GM19468 (cell line): ENCODE measurements around the gene SHISAL1.

Experiments
- ATAC-seq: cut with Tn5 transposase; IDR thresholded peaks from one replicate; pipeline ENCODE4 v1.9.1; 2021; ENCODE audit warnings: mild to moderate bottlenecking, moderate library complexity, moderate number of reproducible peaks; ENCODE audit not compliant: unreplicated experiment; ENCODE audit errors: extremely low read depth

Gene SHISAL1

DNA sequence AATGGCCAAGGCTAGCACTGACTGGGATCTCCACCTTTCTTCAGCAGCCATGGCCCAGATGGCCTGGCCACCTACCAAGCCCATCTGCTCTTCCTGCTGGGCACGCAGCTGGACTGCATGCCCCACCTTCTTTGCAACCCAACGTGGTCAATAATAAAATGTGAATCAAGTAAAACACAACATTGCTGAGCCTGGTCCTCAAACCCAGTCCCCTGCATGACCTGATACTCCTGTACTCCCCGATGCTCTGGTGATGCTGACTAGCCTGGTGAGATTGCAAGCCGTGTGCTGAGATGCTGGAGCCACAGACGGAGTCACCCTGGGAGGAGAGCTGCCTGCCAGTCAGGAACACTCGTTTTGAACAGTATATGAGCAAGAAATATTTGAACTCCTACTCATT lies 98.0 kb downstream of the SHISAL1 start:
- no peak for ATAC-seq

DNA sequence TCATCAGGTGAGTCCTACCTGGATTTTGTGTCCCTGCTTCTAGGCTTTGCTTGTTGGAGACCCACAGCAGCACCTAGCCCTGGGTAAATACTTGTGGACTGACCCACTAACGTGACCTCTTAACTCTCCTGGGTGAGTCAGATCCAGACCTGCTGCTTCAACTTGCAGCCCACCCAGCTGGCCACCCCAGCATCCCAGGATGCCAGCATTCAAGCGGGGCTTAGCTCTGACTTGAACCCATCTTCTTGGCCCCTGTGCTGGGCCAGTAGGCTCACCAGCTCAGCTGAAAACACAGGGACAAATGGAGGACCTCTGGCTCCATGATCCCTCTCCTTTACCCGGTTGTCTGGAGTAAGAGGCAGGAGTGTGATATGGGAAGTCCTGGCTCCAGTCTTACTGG lies 98.6 kb downstream of the SHISAL1 start:
- ATAC-seq = no peak

- ATAC-seq = no peak
These were observed 99.2 kb downstream of the SHISAL1 start for GRCh38 chr22:44213489-44214043.

- no peak for ATAC-seq
These were observed 99.8 kb downstream of the SHISAL1 start for GRCh38 chr22:44212936-44213335.

GRCh38 chr22:44211946-44212930 lies 100.5 kb downstream of the SHISAL1 start:
- no peak for ATAC-seq

- no peak for ATAC-seq
These were observed 101.3 kb downstream of the SHISAL1 start for GRCh38 chr22:44211256-44211945.

DNA sequence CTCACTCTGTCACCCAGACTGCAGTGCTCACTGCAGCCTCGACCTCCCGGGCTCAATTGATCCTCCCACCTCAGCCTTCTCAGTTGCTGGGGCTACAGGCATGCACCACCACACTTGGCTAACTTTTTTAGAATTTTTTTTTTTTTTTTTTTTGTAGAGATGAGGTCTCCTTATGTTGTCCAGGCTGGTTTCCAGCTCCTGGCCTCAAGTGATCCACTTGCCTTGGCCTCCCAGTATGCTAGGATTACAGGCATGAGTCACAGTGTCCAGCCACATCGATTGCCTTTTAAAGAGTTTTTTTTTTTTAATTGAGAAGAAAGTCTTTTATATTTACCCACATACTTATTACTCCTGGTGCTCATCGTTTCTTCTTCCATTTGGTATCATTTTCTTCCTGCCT lies 102.0 kb downstream of the SHISAL1 start:
- no peak for ATAC-seq

- ATAC-seq = no peak
These were observed 103.4 kb downstream of the SHISAL1 start for GRCh38 chr22:44209343-44209742.

GRCh38 chr22:44207981-44208317 lies 104.8 kb downstream of the SHISAL1 start:
- no peak for ATAC-seq

DNA sequence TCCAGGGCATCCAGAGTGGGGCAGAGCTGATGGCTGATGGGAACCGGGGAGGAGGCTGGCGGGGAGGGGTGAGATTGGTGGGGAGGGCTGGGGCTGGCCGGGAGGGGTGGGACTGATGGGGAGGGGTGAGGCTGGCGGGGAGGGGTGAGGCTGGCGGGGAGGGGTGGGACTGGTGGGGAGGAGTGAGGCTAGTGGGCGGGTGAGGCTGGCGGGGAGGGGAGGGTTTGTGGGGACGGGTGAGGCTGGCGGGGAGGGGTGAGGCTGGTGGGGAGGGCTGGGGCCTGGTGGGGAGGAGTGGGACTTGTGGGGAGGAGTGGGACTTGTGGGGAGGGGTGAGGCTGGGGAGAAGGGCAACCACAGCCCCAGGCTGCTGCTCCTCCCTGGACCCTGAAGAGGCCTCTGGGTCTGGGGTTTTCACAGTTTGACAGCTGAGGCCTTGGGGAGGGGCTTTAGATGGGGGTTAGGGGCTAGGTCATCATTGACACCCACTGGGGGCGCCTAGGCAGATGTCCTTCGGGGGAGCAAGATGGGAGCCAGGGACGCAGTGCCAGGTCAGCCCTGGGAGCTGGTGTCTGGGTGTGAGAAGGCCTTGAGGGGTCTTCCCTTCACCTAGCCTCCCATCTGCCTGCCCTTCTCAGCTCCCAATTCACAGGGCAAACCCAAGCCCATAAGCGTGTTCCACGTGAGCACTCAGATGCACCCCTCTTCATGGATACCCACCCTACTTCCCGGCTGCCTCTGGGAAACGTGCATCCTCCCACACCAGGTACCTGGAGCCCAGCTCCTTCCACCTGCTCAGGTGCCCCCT lies 105.4 kb downstream of the SHISAL1 start:
- no peak for ATAC-seq

DNA sequence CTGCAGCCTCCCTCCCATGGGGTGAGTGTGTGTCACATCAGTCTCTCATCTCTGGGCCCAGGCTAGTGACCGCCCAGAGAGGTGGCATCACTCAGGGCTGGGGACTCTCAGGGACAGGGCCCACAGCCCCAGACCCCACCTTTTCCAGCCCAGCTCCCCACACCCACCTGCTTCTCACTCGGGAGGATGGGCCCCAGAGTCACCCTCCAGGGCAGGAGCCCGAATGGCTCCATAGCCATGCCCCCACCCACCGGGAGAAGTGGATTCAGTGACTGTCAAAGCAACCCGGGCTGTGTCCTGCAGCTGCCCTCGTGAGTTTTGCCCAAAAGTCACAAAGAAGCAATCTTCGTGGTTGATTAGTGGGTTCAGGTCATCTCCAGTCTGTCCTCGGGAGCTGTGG lies 106.1 kb downstream of the SHISAL1 start:
- ATAC-seq = no peak

- no peak for ATAC-seq
These were observed 106.5 kb downstream of the SHISAL1 start for GRCh38 chr22:44206330-44206645.

DNA sequence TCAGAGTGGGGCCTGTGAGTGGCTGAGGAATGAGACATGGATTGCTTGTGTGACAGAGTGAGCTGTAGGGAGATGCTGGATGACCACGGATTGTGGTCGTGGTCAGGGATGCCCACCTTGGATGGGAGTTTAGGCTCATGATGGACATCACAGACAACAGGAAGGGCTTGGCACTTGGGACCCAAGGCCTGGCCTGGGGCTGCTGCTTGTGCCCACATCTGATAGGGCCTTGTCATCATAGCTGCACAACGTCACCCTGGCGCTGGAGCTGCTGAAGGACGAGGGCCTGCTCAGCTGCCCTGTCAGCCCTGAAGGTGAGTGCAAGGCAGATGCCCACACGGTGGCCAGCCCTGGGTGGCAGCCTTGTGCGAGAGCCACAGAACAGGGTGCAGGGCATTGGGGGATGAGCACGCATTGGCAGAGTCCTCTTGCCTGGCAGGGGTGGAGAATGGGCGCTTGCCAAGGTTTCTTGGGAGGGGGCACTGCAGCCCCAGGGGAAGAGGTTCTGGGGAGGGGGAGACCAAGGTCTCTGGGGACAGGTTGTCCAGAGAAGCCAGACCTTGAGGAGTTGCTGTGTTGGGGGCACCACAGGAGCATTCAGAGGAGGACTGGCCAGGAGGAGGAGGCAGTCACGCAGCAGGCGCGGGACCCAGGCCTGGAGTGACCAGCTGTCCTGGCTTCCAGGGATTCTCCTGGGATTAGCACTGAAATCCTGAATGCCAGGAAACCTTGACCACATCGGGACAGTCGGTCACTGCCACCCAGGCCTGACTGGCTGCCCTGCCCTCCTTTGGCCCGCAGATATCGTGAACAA lies 107.0 kb downstream of the SHISAL1 start:
- ATAC-seq = no peak

DNA sequence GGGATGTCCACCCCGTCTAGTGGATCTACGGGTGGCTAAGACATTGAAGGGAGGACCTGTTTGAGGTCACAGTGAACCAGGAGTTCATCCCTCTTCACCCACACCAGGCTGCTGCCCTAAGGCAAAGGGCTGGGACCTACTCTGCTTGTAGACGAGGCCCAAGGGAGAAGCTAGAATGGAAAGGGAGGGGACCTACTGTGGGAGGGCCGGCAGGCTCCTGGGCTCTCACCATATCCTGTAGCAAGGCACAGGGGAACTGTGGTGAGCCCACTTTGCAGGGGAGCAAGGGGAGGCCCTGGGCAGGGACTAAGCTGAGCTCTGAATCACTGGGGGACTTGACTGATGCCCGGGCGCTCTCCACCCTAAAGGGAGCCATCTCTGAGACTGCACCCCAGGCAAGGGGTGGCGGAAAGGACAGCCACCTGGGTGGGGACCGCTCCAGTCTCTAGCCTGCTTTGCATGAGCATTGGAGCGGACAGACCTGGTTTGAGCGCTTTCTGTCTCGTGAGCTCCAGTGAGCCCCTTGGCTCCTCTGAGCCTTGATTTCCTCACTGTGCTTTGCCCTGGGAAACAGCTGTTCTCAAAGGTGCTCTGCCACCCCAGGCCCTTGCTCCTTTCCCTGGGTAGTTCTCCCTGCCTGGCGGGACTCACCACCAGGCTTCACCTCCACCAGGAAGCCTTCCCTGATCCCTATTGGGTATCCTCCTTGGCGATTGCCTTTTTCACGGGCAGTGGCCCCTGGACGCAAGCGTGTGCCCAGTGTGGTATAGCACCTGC lies 107.8 kb downstream of the SHISAL1 start:
- no peak for ATAC-seq

- no peak for ATAC-seq
These were observed 109.5 kb downstream of the SHISAL1 start for GRCh38 chr22:44203203-44203602.

- no peak for ATAC-seq
These were observed 110.4 kb downstream of the SHISAL1 start for GRCh38 chr22:44202261-44202789.

- no peak for ATAC-seq
These were observed 111.1 kb downstream of the SHISAL1 start for GRCh38 chr22:44201665-44202064.

DNA sequence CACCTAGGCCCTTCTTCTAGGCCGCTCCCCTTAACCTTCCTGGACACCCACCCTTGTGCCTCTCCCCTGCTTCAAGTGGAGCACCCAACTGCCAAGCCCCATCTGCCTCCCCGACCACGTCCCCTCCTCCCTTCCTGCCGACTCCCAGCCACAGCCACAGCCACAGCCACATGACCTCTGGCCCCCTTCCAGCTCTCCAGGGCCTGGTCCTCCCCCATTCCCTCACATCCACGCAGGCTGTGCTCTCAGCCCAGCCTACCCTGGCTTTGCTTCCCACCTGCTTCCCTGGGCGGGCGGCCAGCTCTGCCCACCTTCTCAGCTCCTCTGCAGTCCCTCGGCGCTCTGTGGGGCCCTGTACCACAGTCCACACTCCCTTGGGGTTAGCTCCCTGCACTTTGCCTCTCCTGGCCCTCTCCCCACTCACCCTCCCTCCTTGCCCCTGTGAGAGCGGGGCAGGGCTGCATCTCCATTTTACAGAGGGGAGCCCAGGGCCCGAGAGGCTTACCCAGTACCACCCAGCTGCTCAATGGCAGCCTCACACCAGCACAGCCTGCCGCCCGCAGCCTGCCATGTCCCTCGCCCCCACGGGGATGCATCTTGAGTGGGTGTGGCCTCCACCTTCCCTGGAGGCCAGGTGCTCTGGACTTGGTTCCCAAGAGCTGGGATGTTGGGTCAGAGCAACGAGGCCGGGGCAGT lies 111.7 kb downstream of the SHISAL1 start:
- ATAC-seq = no peak
